Measurements from ENCODE around the gene PRKCA.
A peak's percentile ranks its signal among the peaks of the same experiment; 100 is the strongest.

The PRKCA gene

DNA sequence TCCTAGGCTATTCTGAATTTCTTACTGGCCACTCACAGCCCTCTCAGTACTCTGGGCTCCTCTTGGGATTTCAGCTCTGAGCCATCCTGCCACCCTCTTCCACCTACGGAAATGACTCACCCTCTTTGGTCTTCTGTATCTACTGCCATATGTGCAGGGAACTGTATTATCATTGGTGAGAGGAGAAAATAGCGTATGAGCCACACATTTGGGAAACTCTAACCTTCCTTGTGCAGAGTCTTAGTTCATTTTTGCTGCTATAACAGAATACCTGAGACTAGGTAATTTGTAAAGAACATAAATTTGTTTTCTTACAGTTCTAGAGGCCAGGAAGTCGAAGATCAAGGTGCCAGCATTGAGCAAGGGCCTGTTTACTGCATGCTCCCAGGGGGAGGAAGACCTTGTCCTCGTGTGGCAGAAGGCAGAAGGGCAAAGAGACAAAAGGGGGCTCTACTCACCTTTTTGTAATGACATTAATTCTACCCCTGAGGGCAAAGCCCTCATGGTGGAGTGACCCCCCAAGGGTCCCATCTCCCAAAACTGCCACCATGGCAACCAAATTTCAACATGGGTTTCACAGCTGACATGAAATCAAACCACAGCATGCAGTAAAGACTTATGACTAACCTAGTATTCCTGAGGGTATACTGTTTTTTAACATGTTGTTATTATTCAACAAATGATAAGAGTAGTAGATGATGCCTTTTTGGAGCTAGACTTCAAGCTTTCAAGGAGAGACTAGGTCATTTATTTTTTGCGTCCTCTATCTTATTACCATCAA is 191.8 kb downstream of the PRKCA start:
- TF ChIP-seq POLR2AphosphoS5 (IDR thresholded peaks at IDR 0.05; ENCODE audit: low read depth, low read length) (no peak), TAF1 (IDR thresholded peaks at IDR 0.05; ENCODE audit: borderline replicate concordance, insufficient read depth, low read length) (no peak), SIN3A (IDR thresholded peaks at IDR 0.05; ENCODE audit: borderline replicate concordance, insufficient read depth, low read length) (0 out of 2 replicates have a peak, but pooled peaks have one; percentile 61), FOXP2 (optimal IDR thresholded peaks at IDR 0.05; ENCODE audit: borderline replicate concordance, extremely low read depth, extremely low read length, insufficient read depth) (no peak)
- TF ChIP-seq, protein P1, sequence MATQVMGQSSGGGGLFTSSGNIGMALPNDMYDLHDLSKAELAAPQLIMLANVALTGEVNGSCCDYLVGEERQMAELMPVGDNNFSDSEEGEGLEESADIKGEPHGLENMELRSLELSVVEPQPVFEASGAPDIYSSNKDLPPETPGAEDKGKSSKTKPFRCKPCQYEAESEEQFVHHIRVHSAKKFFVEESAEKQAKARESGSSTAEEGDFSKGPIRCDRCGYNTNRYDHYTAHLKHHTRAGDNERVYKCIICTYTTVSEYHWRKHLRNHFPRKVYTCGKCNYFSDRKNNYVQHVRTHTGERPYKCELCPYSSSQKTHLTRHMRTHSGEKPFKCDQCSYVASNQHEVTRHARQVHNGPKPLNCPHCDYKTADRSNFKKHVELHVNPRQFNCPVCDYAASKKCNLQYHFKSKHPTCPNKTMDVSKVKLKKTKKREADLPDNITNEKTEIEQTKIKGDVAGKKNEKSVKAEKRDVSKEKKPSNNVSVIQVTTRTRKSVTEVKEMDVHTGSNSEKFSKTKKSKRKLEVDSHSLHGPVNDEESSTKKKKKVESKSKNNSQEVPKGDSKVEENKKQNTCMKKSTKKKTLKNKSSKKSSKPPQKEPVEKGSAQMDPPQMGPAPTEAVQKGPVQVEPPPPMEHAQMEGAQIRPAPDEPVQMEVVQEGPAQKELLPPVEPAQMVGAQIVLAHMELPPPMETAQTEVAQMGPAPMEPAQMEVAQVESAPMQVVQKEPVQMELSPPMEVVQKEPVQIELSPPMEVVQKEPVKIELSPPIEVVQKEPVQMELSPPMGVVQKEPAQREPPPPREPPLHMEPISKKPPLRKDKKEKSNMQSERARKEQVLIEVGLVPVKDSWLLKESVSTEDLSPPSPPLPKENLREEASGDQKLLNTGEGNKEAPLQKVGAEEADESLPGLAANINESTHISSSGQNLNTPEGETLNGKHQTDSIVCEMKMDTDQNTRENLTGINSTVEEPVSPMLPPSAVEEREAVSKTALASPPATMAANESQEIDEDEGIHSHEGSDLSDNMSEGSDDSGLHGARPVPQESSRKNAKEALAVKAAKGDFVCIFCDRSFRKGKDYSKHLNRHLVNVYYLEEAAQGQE (IDR thresholded peaks at IDR 0.05; ENCODE audit: insufficient read depth in 1 of 2, low read depth in 2 of 2, low read length in 2 of 2) = 0 out of 4 replicates have a peak, but pooled peaks of 1 of the 2 experiments have one; percentile 36

DNA sequence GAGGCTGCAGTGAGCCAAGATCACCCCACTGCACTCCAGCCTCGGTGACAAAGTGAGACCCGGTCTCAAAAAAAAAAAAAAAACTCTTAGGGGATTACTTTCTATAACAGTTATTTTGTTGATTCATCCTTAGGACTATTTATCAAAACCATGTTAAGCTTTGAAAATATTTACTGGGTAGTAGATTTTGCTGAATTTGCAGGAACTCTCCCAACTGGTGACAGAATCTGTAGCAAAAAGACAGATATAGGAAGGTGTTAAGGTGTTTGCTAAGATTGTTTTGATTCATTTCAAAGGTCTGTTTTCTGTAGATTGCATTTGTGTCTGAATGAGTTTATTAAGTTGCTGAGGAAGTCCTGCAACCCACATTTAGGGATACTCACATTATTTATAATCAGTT is 192.6 kb downstream of the PRKCA start:
- TF ChIP-seq FOXP2 (optimal IDR thresholded peaks at IDR 0.05; ENCODE audit: borderline replicate concordance, extremely low read depth, extremely low read length, insufficient read depth) (no peak), SIN3A (IDR thresholded peaks at IDR 0.05; ENCODE audit: borderline replicate concordance, insufficient read depth, low read length) (no peak), POLR2AphosphoS5 (IDR thresholded peaks at IDR 0.05; ENCODE audit: low read depth, low read length) (no peak), TAF1 (IDR thresholded peaks at IDR 0.05; ENCODE audit: borderline replicate concordance, insufficient read depth, low read length) (no peak)
- TF ChIP-seq, protein P1 (IDR thresholded peaks at IDR 0.05; ENCODE audit: insufficient read depth in 1 of 2, low read depth in 2 of 2, low read length in 2 of 2) = no peak

DNA sequence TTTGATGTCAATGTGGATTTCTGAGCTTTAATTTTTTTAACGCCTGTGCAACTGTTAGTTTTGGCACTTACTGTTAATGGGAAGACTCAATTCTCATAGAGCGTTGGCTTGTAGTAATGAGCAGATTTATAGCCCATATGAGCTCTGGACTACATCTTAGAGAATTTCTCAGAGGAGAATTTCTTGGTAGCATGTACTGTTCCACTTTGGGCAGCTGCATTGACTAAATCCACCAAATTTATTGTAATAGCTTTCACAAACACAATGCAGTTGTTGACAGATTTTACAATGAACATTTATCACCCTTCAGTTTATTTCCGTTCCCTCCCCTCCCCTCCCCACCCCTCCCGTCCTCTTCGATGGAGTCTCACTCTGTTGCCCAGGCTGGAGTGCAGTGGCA is 193.9 kb downstream of the PRKCA start:
- TF ChIP-seq, protein P1 (IDR thresholded peaks at IDR 0.05; ENCODE audit: insufficient read depth in 1 of 2, low read depth in 2 of 2, low read length in 2 of 2) = no peak
- no peak for TF ChIP-seq POLR2AphosphoS5 (IDR thresholded peaks at IDR 0.05; ENCODE audit: low read depth, low read length)
- TF ChIP-seq SIN3A (IDR thresholded peaks at IDR 0.05; ENCODE audit: borderline replicate concordance, insufficient read depth, low read length) = no peak
- no peak for TF ChIP-seq TAF1 (IDR thresholded peaks at IDR 0.05; ENCODE audit: borderline replicate concordance, insufficient read depth, low read length)
- TF ChIP-seq FOXP2 (optimal IDR thresholded peaks at IDR 0.05; ENCODE audit: borderline replicate concordance, extremely low read depth, extremely low read length, insufficient read depth) = no peak

DNA sequence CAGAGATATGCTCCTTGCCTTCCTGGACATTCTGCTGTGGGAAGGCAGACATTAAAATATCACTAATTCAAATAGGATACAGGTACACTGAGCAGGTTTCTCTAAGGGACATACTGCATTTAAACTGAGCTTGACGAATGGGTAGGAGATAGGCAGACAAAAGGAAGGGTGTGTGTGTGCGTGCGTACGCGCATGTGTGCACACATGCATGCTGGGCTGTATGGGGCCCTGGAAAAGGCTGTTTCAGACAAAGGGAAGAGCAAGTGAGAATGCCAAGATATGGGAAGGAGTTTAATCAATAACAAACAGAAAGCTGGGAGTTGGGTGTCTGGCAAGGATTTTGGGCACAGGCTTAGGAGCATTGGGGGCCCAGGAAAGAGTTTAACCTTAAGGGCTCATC is 196.2 kb downstream of the PRKCA start:
- no peak for TF ChIP-seq FOXP2 (optimal IDR thresholded peaks at IDR 0.05; ENCODE audit: borderline replicate concordance, extremely low read depth, extremely low read length, insufficient read depth)
- TF ChIP-seq SIN3A (IDR thresholded peaks at IDR 0.05; ENCODE audit: borderline replicate concordance, insufficient read depth, low read length) = no peak
- no peak for TF ChIP-seq TAF1 (IDR thresholded peaks at IDR 0.05; ENCODE audit: borderline replicate concordance, insufficient read depth, low read length)
- TF ChIP-seq POLR2AphosphoS5 (IDR thresholded peaks at IDR 0.05; ENCODE audit: low read depth, low read length) = no peak
- TF ChIP-seq, protein P1 (IDR thresholded peaks at IDR 0.05; ENCODE audit: insufficient read depth in 1 of 2, low read depth in 2 of 2, low read length in 2 of 2) = no peak
